ENCODE results near the gene MX1.

The MX1 gene, protein sequence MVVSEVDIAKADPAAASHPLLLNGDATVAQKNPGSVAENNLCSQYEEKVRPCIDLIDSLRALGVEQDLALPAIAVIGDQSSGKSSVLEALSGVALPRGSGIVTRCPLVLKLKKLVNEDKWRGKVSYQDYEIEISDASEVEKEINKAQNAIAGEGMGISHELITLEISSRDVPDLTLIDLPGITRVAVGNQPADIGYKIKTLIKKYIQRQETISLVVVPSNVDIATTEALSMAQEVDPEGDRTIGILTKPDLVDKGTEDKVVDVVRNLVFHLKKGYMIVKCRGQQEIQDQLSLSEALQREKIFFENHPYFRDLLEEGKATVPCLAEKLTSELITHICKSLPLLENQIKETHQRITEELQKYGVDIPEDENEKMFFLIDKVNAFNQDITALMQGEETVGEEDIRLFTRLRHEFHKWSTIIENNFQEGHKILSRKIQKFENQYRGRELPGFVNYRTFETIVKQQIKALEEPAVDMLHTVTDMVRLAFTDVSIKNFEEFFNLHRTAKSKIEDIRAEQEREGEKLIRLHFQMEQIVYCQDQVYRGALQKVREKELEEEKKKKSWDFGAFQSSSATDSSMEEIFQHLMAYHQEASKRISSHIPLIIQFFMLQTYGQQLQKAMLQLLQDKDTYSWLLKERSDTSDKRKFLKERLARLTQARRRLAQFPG

GRCh38 chr21:41425954-41426675 is at the start of gene MX1:
MX1 (plus strand) TSS chr21:41426239; CDS start chr21:41432071, 5,832 bp downstream.
- peak; percentile 77 to 93 for DNase-seq (ENCODE audit: low read depth in 2 of 2, low spot score in 1 of 2)

DNA sequence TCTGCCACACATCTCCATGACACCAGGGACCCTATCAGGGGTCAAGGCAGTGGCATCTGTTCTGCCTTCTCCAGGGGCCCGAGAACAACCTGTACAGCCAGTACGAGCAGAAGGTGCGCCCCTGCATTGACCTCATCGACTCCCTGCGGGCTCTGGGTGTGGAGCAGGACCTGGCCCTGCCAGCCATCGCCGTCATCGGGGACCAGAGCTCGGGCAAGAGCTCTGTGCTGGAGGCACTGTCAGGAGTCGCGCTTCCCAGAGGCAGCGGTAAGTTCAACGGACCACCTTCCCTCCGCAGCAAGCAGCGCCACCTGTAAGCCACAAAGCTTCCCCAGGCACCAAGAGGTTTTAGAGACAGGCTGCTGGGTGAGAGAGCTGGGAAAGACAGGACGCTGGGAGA is 48.3 kb upstream of the MX1 start:
- no peak for DNase-seq (ENCODE audit: low read depth in 2 of 2, low spot score in 1 of 2)

- DNase-seq (ENCODE audit: low read depth in 2 of 2, low spot score in 1 of 2): no peak
These were observed 47.2 kb upstream of the MX1 start for GRCh38 chr21:41378849-41379248.

GRCh38 chr21:41379901-41380300 is 46.1 kb upstream of the MX1 start:
- no peak for DNase-seq (ENCODE audit: low read depth in 2 of 2, low spot score in 1 of 2)

DNA sequence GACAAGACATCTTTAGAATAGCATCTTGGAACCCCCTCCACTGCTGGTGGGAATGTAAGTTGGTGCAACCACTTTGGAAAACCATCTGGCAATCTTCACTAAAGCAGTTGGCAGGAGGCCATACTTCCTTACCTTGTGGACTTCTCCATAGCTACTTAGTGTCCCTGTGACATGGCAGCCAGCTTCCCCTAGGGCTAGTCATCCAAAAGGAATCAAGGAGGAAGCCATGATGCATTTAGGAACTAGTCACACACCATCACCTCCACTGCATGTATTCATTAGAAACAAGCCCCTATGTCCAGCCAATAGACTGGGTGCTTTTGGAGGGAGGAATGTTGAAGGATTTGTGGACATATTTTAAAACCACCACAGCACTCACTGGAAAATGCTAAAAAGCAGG is 44.3 kb upstream of the MX1 start:
- DNase-seq (ENCODE audit: low read depth in 2 of 2, low spot score in 1 of 2): no peak

DNA sequence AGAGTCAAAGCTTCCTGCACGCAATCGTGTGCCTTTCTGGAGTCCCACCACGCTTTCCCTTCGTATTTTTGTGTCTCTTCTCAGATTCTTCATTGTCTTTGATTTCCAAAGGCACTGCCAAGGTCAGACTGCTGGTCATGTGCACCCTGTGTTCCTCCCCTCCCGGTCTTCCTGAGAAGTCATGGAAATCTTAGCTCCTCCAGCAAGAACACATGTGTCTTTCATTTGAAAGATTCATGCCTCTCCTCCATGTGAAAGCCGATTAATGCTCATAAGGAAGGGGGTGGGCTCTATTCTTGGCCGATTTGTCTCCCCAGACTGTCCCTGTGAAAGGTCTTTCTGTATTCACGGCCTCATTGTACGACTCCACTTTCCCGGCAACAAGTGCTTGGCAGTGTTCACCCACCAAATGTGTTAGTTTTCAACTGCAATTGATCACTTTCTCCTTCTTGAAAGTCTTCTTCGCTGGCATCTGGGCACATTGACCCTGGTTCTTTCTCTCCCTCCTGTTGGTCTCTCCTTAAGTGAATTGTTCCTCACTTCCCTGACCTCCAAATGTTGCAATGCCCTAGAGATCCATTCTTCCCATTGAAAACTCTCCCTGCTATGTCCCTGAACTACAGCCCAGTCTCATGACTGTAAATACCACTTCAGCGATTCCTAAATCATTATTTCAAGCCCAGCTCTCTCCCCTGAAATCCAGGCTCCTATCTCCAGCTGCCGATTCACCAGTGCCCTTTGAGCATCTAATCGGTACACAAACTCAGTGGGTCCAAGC is 38.8 kb upstream of the MX1 start:
- no peak for DNase-seq (ENCODE audit: low read depth in 2 of 2, low spot score in 1 of 2)

- no peak for DNase-seq (ENCODE audit: low read depth in 2 of 2, low spot score in 1 of 2)
These were observed 38.2 kb upstream of the MX1 start for GRCh38 chr21:41387824-41388223.

- DNase-seq (ENCODE audit: low read depth in 2 of 2, low spot score in 1 of 2): no peak
These were observed 37.8 kb upstream of the MX1 start for GRCh38 chr21:41388259-41388658.

- no peak for DNase-seq (ENCODE audit: low read depth in 2 of 2, low spot score in 1 of 2)
These were observed 35.9 kb upstream of the MX1 start for GRCh38 chr21:41390043-41390639.

DNA sequence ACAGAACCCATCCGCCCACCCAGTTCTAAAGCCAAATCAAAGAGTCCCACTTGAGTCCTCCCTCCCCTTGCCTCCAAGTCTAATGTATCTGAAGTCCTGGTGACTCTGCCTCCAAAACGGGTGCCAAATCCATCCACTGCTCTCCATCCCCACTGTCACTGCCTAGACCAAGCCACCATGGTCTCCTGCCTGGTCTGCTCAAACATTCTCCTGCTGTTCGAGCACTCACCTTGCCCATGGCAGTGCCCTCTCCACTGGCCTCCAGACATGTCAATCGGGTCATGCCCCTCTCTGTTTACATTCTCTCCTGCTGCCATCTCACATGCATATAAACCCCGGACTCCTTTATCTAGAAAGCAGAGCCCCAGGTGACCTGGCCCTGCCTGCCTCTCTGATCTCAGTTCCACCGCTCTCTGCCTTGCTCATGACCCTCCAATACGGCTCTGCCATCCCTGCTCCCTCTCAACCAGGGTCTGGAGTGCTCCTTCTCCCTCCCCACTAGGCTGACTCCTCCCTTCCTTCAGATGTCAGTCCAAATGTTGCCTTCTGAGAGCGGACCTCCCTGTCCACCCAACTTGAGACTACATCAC is 32.1 kb upstream of the MX1 start:
- DNase-seq (ENCODE audit: low read depth in 2 of 2, low spot score in 1 of 2): no peak

DNA sequence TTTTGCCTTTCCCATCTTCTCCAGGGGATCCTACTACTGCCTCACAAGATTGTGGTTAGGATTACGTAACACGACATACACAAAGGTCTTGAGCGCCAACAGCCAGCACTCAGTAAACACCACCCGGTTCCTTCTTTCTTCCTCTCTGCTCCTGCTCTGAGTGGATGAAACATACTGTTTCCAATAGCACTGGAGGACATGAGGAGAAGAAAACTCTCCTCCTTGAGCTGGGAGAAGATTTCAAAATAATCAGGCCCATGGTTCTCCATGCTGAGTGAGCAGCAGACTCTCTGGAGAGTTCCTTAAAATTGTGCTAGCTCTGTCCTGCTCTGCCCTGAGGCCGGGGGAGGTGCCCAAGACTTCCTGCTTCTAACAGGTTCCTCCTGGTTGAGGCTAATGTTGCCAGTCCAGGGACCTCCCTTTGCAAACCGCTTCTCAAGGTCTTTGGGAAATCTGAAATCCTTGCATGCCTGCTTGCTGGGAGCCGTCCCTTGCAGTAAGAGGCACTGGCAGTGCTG is 29.4 kb upstream of the MX1 start:
- DNase-seq (ENCODE audit: low read depth in 2 of 2, low spot score in 1 of 2): no peak

DNA sequence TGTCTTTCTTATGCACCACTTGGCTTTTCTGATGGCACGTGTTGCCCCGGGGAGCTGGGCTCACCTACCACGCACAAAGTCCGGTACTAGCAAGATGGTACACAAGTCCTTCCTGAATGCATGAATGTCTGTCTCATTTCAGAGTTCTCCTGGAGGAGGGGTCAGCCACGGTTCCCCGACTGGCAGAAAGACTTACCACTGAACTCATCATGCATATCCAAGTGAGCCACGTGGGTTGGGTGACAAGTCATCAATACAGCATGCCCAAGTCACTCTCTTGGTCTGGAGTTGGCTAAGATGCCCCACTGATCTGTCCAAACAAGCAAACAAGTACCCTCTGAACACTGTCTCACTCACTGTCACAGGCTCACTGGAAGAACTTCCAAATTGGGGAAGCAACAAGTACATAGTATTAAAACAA is 28.6 kb upstream of the MX1 start:
- DNase-seq (ENCODE audit: low read depth in 2 of 2, low spot score in 1 of 2): no peak

DNA sequence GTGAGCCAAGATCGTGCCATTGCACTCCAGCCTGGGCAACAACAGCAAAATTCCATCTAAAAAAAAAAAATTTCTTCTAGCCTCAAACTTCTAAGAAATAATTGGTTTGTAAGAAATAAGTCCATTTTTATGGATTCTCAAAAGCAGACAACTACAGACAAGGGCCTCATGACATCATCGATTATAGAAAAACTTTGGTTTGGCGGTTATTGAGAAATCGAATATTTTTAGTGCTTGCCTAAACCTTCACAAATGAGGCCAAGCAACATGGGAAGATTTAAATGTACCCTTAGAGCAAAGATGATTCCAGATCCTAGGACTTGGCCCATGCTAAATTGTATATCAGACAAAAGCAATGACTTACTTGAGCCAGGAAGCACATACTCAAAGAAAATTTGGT is 27.8 kb upstream of the MX1 start:
- no peak for DNase-seq (ENCODE audit: low read depth in 2 of 2, low spot score in 1 of 2)

- no peak for DNase-seq (ENCODE audit: low read depth in 2 of 2, low spot score in 1 of 2)
These were observed 27.2 kb upstream of the MX1 start for GRCh38 chr21:41398831-41399230.

- DNase-seq (ENCODE audit: low read depth in 2 of 2, low spot score in 1 of 2): no peak
These were observed 26.7 kb upstream of the MX1 start for GRCh38 chr21:41399246-41399800.

DNA sequence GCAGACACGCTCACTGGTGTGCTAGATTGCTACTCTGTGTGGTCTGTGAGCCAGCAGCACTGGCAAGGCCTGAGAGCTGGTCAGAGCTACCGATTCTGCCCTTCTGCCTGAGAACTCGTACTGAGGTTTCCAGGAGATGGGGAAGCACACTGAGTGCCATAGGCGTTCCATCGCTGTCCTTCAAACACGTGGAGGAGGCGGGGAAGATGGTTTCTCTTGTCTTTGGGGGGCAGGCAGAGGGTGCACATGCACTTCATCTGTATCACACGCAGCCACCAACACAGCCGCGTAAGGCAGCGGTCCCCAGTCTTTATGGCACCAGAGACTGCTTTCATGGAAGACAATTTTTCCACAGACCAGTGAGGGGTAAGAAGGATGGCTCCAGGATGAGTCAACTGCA is 23.8 kb upstream of the MX1 start:
- no peak for DNase-seq (ENCODE audit: low read depth in 2 of 2, low spot score in 1 of 2)

DNA sequence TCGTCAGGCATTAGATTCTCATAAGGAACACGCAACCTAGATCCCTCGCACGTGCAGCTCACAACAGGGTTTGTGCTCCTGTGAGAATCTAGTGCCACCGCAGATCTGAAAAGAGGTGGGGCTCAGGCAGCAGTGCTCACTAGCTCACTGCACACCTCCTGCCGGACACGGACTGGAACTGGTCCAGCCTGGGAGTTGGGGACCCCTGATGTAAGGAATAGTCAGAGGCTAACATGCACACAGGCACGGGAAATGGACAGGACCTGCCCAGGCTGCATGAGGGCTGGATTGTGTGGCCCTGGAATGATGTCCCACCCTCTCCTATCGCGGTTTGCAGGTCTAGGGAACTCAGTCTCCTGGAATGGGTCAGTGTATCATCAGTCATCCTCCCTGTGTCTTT is 23.2 kb upstream of the MX1 start:
- DNase-seq (ENCODE audit: low read depth in 2 of 2, low spot score in 1 of 2): no peak

DNA sequence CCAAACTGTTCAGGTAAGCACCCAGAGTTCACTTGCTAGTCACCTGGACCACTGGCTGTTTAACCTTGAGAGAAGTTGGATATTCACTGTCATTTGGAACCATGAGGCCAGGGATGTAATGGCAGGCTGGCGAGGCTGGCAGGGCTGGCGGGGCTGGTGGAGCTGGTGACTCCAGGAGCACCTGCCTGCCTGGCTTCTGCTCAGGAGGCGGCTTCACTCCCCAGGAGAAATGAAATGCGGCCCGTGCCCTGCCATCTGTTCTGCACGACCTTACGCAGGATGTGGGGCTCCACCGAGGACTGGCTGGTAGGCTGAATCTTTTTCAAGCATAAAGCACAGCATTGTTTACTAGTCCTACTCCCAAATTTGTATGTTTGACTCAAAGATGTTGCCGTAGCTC is 22.7 kb upstream of the MX1 start:
- no peak for DNase-seq (ENCODE audit: low read depth in 2 of 2, low spot score in 1 of 2)

GRCh38 chr21:41403966-41404365 is 22.1 kb upstream of the MX1 start:
- DNase-seq (ENCODE audit: low read depth in 2 of 2, low spot score in 1 of 2): no peak

GRCh38 chr21:41405321-41405720 is 20.7 kb upstream of the MX1 start:
- no peak for DNase-seq (ENCODE audit: low read depth in 2 of 2, low spot score in 1 of 2)
